GM18508 (cell line): Measurements from ENCODE around the gene TACC2.

ENCODE experiments used
- ATAC-seq: cut with Tn5 transposase; IDR thresholded peaks from one replicate; pipeline ENCODE4 v1.9.1; 2021; ENCODE audit warnings: moderate number of reproducible peaks; ENCODE audit not compliant: insufficient read depth, unreplicated experiment

TACC2 gene

GRCh38 chr10:122259075-122259466 is 270.1 kb downstream of the TACC2 start:
- no peak for ATAC-seq

GRCh38 chr10:122261584-122261983 is 272.6 kb downstream of the TACC2 start:
- no peak for ATAC-seq

- no peak for ATAC-seq
These were observed 275.0 kb downstream of the TACC2 start for GRCh38 chr10:122263971-122264370.

GRCh38 chr10:122264436-122264835 is 275.5 kb downstream of the TACC2 start:
- ATAC-seq = no peak

- ATAC-seq = no peak
These were observed 276.0 kb downstream of the TACC2 start for GRCh38 chr10:122264931-122265330.

GRCh38 chr10:122265896-122266295 is 276.9 kb downstream of the TACC2 start:
- ATAC-seq = no peak

- ATAC-seq = no peak
These were observed 279.1 kb downstream of the TACC2 start for GRCh38 chr10:122267849-122268737.

GRCh38 chr10:122269059-122269687 is 280.2 kb downstream of the TACC2 start:
- no peak for ATAC-seq

- ATAC-seq = no peak
These were observed 282.1 kb downstream of the TACC2 start, which contains the start of gene BTBD16 for GRCh38 chr10:122271076-122271475. TSS of gene BTBD16 (plus strand) at chr10:122271296. CDS start at chr10:122275082, 3,786 bp downstream.

- no peak for ATAC-seq
These were observed 285.1 kb downstream of the TACC2 start for GRCh38 chr10:122273966-122274545.

- ATAC-seq = no peak
These were observed 287.7 kb downstream of the TACC2 start for GRCh38 chr10:122276611-122277208.

- no peak for ATAC-seq
These were observed 288.7 kb downstream of the TACC2 start for GRCh38 chr10:122277526-122278136.

GRCh38 chr10:122279725-122280141 is 290.8 kb downstream of the TACC2 start:
- ATAC-seq = no peak

- no peak for ATAC-seq
These were observed 291.2 kb downstream of the TACC2 start for GRCh38 chr10:122280156-122280555.

GRCh38 chr10:122281018-122281626 is 292.2 kb downstream of the TACC2 start:
- ATAC-seq = no peak

GRCh38 chr10:122281751-122282150 is 292.8 kb downstream of the TACC2 start:
- no peak for ATAC-seq

- ATAC-seq = no peak
These were observed 293.3 kb downstream of the TACC2 start for GRCh38 chr10:122282253-122282671.

GRCh38 chr10:122282909-122283308 is 293.9 kb downstream of the TACC2 start:
- no peak for ATAC-seq

- no peak for ATAC-seq
These were observed 296.8 kb downstream of the TACC2 start for GRCh38 chr10:122285506-122286444.
